WTC11 (cell line): Measurements from ENCODE around the gene C9orf153. TPM values are rescaled to one million over a fixed set of nuclear protein-coding genes. Genes with fewer than 3 reads are reported as not detected.

Experiments used
- ATAC-seq: fragments of 200-7000 bp; cut with Tn5 transposase; 2 replicates; pipeline ENCODE4 v1.10.0; 2021; ENCODE audit warnings: mild to moderate bottlenecking, moderate library complexity
- CTCF ChIA-PET: fragments of 300-600 bp; sonication (Branson Sonifier 250); formaldehyde crosslinking; loops from one replicate; lab custom pipeline; 2021; ENCODE audit warnings: antibody characterized with exemption; lab: Charles Lee
- POLR2A ChIA-PET: fragments of 350-600 bp; sonication (Branson Sonifier 250); formaldehyde crosslinking; loops from one replicate; lab custom pipeline; 2021; ENCODE audit warnings: antibody characterized with exemption; lab: Charles Lee
- DNase-seq: peaks from one replicate; pipeline ENCODE4 v3.0.0; 2021; ENCODE audit warnings: low spot score
- H3K27ac Mint-ChIP-seq: 2 replicates; pipeline ENCODE4 v1.8.0; 2021; ENCODE audit warnings: mixed read lengths
- H3K27me3 Mint-ChIP-seq: 2 replicates; pipeline ENCODE4 v1.8.0; 2021; ENCODE audit warnings: low read depth, mild to moderate bottlenecking, moderate library complexity, mixed read lengths
- H3K36me3 Mint-ChIP-seq: 2 replicates; pipeline ENCODE4 v1.8.0; 2021; ENCODE audit warnings: mixed read lengths
- H3K4me1 Mint-ChIP-seq: 2 replicates; pipeline ENCODE4 v1.8.0; 2022; ENCODE audit warnings: mixed read lengths
- H3K4me3 Mint-ChIP-seq: 2 replicates; pipeline ENCODE4 v1.8.0; 2021; ENCODE audit warnings: mild to moderate bottlenecking, moderate library complexity, mixed read lengths
- H3K9me3 Mint-ChIP-seq: 2 replicates; pipeline ENCODE4 v1.8.0; 2021; ENCODE audit warnings: mixed read lengths
- ELF4 ChIP-seq: sonication (generic); formaldehyde crosslinking; IDR thresholded peaks from 2 replicates; pipeline ENCODE4 v1.8.1; 2022; ENCODE audit warnings: low read depth, mild to moderate bottlenecking, moderate library complexity, missing genetic modification reagents
- IRF2 ChIP-seq: sonication (generic); formaldehyde crosslinking; IDR thresholded peaks from 2 replicates; pipeline ENCODE4 v1.8.0; 2022; ENCODE audit warnings: low read depth, missing genetic modification reagents, borderline replicate concordance
- MXD4 ChIP-seq: fragments of 250-450 bp; sonication (Bioruptor Pico); IDR thresholded peaks from 2 replicates; pipeline ENCODE4 v1.8.0; 2021; ENCODE audit warnings: mild to moderate bottlenecking, moderate library complexity, borderline replicate concordance
- NFATC4 ChIP-seq: fragments of 250-450 bp; sonication (Bioruptor Pico); IDR thresholded peaks from 2 replicates; pipeline ENCODE4 v1.9.0; 2021; ENCODE audit warnings: mild to moderate bottlenecking
- ZNF671 ChIP-seq: fragments of 250-450 bp; sonication (Bioruptor Pico); IDR thresholded peaks from 2 replicates; pipeline ENCODE4 v1.8.0; 2021; ENCODE audit warnings: mild to moderate bottlenecking
- total RNA-seq: library from RNA; stranded (reverse); gene quantifications from 3 replicates; pipeline ENCODE4 v1.2.3, GENCODE V29; 2021
- TF ChIP-seq, protein P1 (sequence below): sonication (generic); formaldehyde crosslinking; IDR thresholded peaks from 2 replicates; pipeline ENCODE4 v1.8.0; 2022; ENCODE audit warnings: mild to moderate bottlenecking, missing genetic modification reagents

C9orf153 gene
- total RNA-seq, 1 experiment from 2014 or later: not detected

DNA sequence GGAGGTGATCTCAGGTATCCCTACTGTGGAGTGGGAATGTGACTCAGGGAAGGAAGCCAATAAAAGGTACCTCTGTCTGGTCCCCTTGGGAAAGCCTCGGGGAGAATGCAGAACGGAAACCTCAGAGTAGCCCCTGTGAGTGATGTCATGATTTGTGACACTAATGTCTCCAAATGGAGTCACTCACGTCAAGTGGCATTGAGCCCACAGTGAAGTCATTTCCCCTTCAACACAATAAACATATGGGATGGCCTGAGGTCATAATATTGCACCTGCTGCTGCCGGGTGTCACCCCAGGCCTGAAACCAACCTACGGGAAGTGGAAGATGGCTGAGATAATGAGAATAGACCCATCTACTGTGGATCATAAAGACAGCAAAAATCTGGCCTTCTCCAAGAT lies 84.2 kb downstream of the C9orf153 start:
- Mint-ChIP-seq H3K4me1 (peaks cover 20% of the 10 kb centered on the region), H3K27me3 (no peaks in the 10 kb centered on the region), H3K4me3 (no peak overlapping the region), H3K9me3 (no peaks in the 10 kb centered on the region)
- ATAC-seq: no peak
- ChIA-PET POLR2A (no interaction called here), CTCF (no interaction called here)
- DNase-seq: no peak
- no peak for TF ChIP-seq ZNF671 (CRISPR knock-in tag)
- TF ChIP-seq IRF2: no peak
- no peak for TF ChIP-seq MXD4 (CRISPR knock-in tag)
- no peak for TF ChIP-seq NFATC4 (CRISPR knock-in tag)
- TF ChIP-seq, protein P1, sequence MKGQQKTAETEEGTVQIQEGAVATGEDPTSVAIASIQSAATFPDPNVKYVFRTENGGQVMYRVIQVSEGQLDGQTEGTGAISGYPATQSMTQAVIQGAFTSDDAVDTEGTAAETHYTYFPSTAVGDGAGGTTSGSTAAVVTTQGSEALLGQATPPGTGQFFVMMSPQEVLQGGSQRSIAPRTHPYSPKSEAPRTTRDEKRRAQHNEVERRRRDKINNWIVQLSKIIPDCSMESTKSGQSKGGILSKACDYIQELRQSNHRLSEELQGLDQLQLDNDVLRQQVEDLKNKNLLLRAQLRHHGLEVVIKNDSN (CRISPR knock-in tag): no peak
- no peak for TF ChIP-seq ELF4 (CRISPR knock-in tag)
- TF ChIP-seq, all 79 proteins: peak for 0
- Mint-ChIP-seq H3K27ac (no peak overlapping the region), H3K36me3 (no peaks in the 10 kb centered on the region)

Other genes starting within 250 kb of the C9orf153 start
- 75.1 to 81.8 TPM (median 77.3 TPM) in 3 replicates for gene GOLM1, start 160.1 kb downstream of the C9orf153 start, total RNA-seq
- gene ISCA1, start 22.9 kb upstream of the C9orf153 start, total RNA-seq: 32.1 to 36.5 TPM (median 35.5 TPM) in 3 replicates
- 18.8 to 24.5 TPM (median 19.8 TPM) in 3 replicates for gene TUT7, start 94.8 kb upstream of the C9orf153 start, total RNA-seq